ENCODE measurements around the gene PFKFB4.

Gene PFKFB4

GRCh38 chr3:48511551-48511950 is 45.1 kb downstream of the PFKFB4 start:
- POLR2A ChIA-PET, result no interaction called here
- Histone ChIP-seq H3K36me3 (ENCODE audit: control insufficient read depth in 2 of 2, insufficient read depth in 1 of 2, low read length in 2 of 2) (no peaks in the 10 kb centered on the region), H3K4me3 (ENCODE audit: low read depth, low read length) (no peak overlapping the region), H3K9me3 (ENCODE audit: control insufficient read depth, insufficient read depth, low read depth, low read length) (no peaks in the 10 kb centered on the region), H3K27ac (ENCODE audit: extremely low read depth, low read depth, low read length) (no peak overlapping the region), H3K4me1 (ENCODE audit: control insufficient read depth, insufficient read depth, low read length) (no peaks in the 10 kb centered on the region)
- no peak for TF ChIP-seq TRIM28 (IDR thresholded peaks at IDR 0.05; ENCODE audit: borderline replicate concordance, low read length)
- no peak for TF ChIP-seq MYNN (tag by site-specific recombination; IDR thresholded peaks at IDR 0.05; ENCODE audit: borderline replicate concordance)
- no peak for TF ChIP-seq ZNF560 (tag by site-specific recombination; IDR thresholded peaks at IDR 0.05; ENCODE audit: borderline replicate concordance)
- no peak for TF ChIP-seq ZNF157 (tag by site-specific recombination; IDR thresholded peaks at IDR 0.05)
- TF ChIP-seq ZNF302 (tag by site-specific recombination; IDR thresholded peaks at IDR 0.05; ENCODE audit: low read depth), result no peak
- TF ChIP-seq ZNF292 (tag by site-specific recombination; IDR thresholded peaks at IDR 0.05; ENCODE audit: borderline replicate concordance, low read depth), result no peak
- CTCF ChIA-PET, result interaction anchor here (0.6 to 5.0 kb wide), 5 partner anchors 18 to 111 kb away, joined by 3 to 29 read pairs (median 3); no protein-coding TSS in a partner anchor

GRCh38 chr3:48507256-48508061 is 49.1 kb downstream of the PFKFB4 start:
- Histone ChIP-seq H3K4me3 (ENCODE audit: low read depth, low read length) (no peak overlapping the region), H3K36me3 (ENCODE audit: control insufficient read depth in 2 of 2, insufficient read depth in 1 of 2, low read length in 2 of 2) (no peaks in the 10 kb centered on the region), H3K4me1 (ENCODE audit: control insufficient read depth, insufficient read depth, low read length) (no peaks in the 10 kb centered on the region), H3K9me3 (ENCODE audit: control insufficient read depth, insufficient read depth, low read depth, low read length) (no peaks in the 10 kb centered on the region), H3K27ac (ENCODE audit: extremely low read depth, low read depth, low read length) (no peak overlapping the region)
- CTCF ChIA-PET, result interaction anchor here (0.6 to 5.0 kb wide), 14 partner anchors 10 to 128 kb away, joined by 3 to 29 read pairs (median 3); partner anchors contain the start of genes ATRIP and SLC26A6
- POLR2A ChIA-PET, result interaction anchor here (0.5 to 1.5 kb wide), 7 partner anchors 41 to 240 kb away, joined by 3 to 4 read pairs (median 3); partner anchors contain the start of gene ATRIP
- TF ChIP-seq WT1 (tag by site-specific recombination; IDR thresholded peaks at IDR 0.05) (no peak), ZNF530 (tag by site-specific recombination; IDR thresholded peaks at IDR 0.05; ENCODE audit: low read depth) (no peak), GLI4 (tag by site-specific recombination; IDR thresholded peaks at IDR 0.05) (no peak), KLF10 (tag by site-specific recombination; IDR thresholded peaks at IDR 0.05) (no peak), ZNF23 (tag by site-specific recombination; IDR thresholded peaks at IDR 0.05; ENCODE audit: borderline replicate concordance) (no peak), ZNF37A (tag by site-specific recombination; IDR thresholded peaks at IDR 0.05) (no peak), TRIM28 (IDR thresholded peaks at IDR 0.05; ENCODE audit: borderline replicate concordance, low read length) (no peak; the same call in 1 of the 2 replicates), ZNF626 (tag by site-specific recombination; IDR thresholded peaks at IDR 0.05) (no peak), ZNF488 (tag by site-specific recombination; IDR thresholded peaks at IDR 0.05) (no peak), ZBTB6 (tag by site-specific recombination; IDR thresholded peaks at IDR 0.05) (no peak), ZNF501 (tag by site-specific recombination; IDR thresholded peaks at IDR 0.05) (no peak), KLF7 (tag by site-specific recombination; IDR thresholded peaks at IDR 0.05; ENCODE audit: borderline replicate concordance) (no peak), KLF8 (tag by site-specific recombination; IDR thresholded peaks at IDR 0.05) (no peak), ZSCAN5A (tag by site-specific recombination; IDR thresholded peaks at IDR 0.05) (no peak), ZNF768 (tag by site-specific recombination; IDR thresholded peaks at IDR 0.05) (no peak), ELK4 (IDR thresholded peaks at IDR 0.05; ENCODE audit: borderline replicate concordance, low read depth, low read length) (no peak), SP3 (tag by site-specific recombination; IDR thresholded peaks at IDR 0.05) (no peak), ZNF140 (tag by site-specific recombination; IDR thresholded peaks at IDR 0.05) (no peak), ZBTB26 (tag by site-specific recombination; optimal IDR thresholded peaks at IDR 0.05) (no peak), PATZ1 (tag by site-specific recombination; IDR thresholded peaks at IDR 0.05) (peak; percentile 66), SP7 (tag by site-specific recombination; IDR thresholded peaks at IDR 0.05) (no peak), MZF1 (tag by site-specific recombination; IDR thresholded peaks at IDR 0.05; ENCODE audit: borderline replicate concordance) (no peak)
